Measurements from ENCODE around the gene DAZAP1.
A peak's percentile ranks its signal among the peaks of the same experiment; 100 is the strongest.
"Not testable (repeated sequence)": the region's sequence is repeated elsewhere in the genome, so short reads cannot be mapped to it uniquely, and the experiment has no call there.

DAZAP1 gene

DNA sequence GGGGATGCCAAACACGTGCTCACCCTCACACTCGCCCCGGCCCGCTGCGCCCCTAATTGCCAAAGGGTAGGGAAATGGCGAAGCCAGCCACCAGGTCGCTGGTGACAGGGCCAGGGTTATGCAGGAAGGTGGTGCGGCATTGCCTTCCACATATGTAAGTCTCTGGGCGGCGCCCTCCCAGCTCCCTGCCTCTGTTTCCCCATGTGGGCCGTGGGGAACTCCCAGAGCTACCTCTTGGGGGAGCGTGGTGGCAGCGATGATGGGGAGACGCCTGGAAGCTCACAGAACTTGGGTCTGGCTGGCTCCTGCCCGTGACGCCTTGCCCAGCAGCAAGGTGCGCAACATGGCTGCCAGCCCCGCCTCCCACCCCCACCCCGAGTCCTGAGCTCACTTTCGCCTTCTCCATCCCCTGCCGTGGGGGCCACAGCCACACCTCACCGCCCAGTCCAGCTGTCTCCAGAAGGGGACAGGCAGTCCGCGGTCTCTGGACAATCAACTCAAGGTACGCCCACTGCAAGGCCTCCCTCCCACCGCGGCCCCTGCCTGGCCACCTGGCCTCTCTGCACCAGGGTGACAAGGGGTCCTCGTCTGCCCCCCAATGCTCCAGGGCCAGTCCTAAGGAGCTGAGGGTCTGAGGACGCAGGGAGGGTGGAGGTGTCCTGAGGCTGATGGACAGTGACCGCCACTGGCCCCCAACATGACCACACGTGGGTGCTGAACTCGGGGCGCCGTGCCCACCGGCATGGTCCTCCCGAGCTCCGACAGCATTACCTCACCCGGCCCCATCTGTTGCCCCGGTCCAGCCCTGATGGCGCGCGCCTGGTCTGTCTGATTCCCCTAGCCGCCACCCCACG is 65.1 kb downstream of the DAZAP1 start:
- peaks cover 4% of the 10 kb centered on the region for H3K4me1 Mint-ChIP-seq (ENCODE audit: low read depth)
- no peaks in the 10 kb centered on the region for H3K9me3 Mint-ChIP-seq

DNA sequence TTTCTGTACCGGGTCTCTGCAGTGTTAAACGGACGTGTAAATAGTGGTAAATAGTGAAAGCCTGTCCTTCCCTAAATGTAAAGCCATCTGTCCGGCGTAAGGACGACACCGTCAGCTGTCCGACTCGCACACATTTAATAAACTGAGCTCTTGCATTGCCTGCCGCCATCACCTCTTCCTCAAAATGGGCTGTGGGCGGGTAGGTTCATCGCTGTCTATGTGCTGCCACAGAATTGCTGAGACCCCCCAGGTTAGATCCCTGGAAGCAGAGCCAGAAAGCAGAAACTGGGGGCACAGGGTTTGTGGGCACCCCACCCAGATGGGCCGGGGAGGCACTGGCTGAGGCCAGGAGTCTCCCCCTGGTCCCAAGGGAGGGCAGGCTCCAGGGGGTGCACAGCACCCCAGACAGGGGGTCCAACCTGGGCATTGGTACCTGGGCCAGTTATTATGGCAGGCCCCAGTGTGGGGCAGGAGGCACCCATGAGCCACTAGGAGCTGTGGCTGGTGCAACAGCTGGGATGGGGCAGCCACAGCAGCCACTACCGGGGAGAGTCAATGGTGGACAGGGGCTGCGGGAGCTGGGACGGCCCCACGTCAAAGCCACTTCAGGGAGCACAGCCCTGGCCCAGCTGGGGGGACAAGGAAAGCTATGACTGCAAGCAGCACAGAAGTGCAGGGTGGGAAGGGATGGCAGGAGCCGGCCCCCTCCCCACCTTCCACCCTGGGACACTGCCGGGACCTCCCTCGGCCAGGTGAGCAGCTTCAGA is 65.9 kb downstream of the DAZAP1 start:
- Mint-ChIP-seq H3K36me3 (ENCODE audit: low read depth) (peaks cover 5% of the 10 kb centered on the region), H3K27me3 (ENCODE audit: low read depth) (peaks cover 15% of the 10 kb centered on the region), H3K27ac (peak overlapping the region; percentile 12), H3K4me1 (ENCODE audit: low read depth) (peaks cover 4% of the 10 kb centered on the region), H3K9me3 (no peaks in the 10 kb centered on the region), H3K4me3 (peak overlapping the region; percentile 24)
- DNase-seq (ENCODE audit: low spot score), result no peak

More for the DNA sequence above, 65.1 kb downstream of the DAZAP1 start:
- Mint-ChIP-seq H3K27ac (no peak overlapping the region), H3K27me3 (ENCODE audit: low read depth) (peaks cover 15% of the 10 kb centered on the region), H3K36me3 (ENCODE audit: low read depth) (peaks cover 4% of the 10 kb centered on the region), H3K4me3 (peak overlapping the region; percentile 36)
- no peak for DNase-seq (ENCODE audit: low spot score)

DNA sequence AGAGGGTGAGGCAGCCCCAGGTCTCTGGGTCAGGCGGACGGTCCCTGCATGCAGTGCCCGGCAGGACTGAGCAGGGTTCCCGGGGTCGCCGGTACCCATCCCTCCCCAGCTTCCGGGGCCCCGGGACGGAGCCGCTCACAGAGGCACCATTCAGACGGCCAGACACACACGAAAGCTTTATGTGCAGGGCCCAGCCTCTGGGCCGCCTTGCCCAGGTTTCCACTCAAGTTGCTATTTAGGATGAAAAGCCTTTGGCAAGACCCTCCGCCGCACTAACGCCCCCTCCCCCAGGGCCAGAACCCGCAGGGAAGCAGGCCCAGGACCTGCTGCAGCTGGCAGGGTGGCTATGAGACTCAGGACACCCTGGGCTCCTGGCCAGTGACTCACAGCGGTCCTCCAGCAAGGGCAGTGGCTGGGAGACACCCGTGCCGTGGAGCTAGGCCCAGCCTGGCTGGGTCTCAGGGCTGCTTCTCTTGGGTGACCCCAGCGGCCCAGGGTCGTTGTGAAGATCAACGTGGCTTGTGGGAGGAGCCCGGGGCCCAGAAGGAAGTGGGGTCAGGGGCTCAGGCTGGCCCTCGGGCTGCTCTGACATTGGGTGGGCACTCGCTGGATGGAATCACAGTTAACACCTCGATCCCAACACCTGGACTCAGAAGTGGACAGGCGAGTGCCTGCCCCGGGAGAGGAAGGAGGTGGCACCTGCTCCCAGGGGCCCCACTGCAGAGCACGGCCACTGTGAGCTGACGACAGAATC is 66.8 kb downstream of the DAZAP1 start:
- Mint-ChIP-seq H3K36me3 (ENCODE audit: low read depth) (peaks cover 6% of the 10 kb centered on the region), H3K9me3 (no peaks in the 10 kb centered on the region), H3K27me3 (ENCODE audit: low read depth) (peaks cover 15% of the 10 kb centered on the region), H3K4me1 (ENCODE audit: low read depth) (peaks cover 7% of the 10 kb centered on the region), H3K4me3 (no peak overlapping the region), H3K27ac (no peak overlapping the region)
- DNase-seq (ENCODE audit: low spot score), result no peak

DNA sequence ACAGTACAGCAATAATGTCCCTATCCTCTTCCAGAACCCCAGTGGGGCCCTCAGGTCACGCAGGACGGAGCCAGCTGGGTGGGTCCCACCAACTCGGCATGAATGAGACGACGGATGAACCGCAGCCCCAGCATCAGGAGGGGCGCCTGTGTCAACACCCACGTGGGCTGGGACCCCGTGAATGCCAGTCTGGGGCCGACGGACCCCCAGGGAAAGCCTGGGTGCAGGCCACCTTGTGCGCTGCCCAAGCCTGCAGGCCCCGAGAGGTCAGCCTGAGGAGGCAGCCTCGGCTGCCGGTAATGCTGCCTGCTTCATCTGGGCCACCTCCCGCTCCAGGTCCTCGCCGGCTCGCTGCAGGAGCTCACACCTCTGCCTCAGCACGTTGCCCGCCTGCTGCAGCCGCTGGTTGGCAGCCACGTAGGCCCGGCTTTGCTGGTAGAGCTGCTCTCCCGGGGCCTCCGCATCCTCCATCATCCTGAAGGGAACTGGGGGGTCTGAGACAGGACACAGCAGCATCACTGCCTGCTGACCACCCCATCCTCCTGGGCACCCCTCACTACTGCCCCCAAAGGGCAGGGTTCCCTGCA is 67.5 kb downstream of the DAZAP1 start:
- Mint-ChIP-seq H3K27ac (no peak overlapping the region), H3K4me1 (ENCODE audit: low read depth) (peaks cover 8% of the 10 kb centered on the region), H3K36me3 (ENCODE audit: low read depth) (peaks cover 6% of the 10 kb centered on the region), H3K4me3 (no peak overlapping the region), H3K27me3 (ENCODE audit: low read depth) (peaks cover 15% of the 10 kb centered on the region), H3K9me3 (no peaks in the 10 kb centered on the region)
- DNase-seq (ENCODE audit: low spot score), result no peak

DNA sequence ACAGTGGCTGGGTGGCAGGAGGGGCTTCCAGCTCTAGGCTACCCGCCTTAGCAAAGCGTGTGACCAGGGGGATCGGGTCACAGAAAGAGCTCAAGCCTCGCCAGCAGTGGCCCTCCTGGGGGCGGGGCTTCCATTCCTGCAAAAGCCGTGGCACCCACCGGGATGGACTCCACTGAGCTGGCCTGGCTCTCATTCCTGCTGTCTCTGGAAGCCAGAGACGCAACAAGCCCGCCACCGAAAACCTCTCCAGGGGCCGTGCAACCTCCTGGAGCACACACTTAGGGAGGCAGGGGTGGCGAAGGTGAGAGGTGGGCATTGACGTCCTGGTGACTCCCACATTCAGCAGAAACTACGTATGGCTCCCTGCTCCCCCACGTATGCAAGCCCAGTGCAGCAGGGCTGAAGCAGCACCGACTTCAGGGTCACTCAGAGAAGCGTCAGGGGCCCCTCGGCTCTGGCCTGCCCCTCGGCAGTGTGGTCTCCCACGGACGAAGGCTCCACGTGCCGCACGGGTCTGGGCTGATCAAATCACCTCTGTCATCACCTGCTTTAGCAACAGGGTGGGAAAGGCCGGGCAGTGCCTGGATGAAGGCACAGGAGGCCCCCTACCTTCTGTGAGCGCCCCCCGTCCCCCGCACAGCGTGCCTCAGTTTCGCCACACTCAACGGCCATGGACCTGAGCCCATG is 68.5 kb downstream of the DAZAP1 start:
- Mint-ChIP-seq H3K4me1 (ENCODE audit: low read depth) (peaks cover 8% of the 10 kb centered on the region), H3K27me3 (ENCODE audit: low read depth) (peaks cover 12% of the 10 kb centered on the region), H3K27ac (no peak overlapping the region), H3K9me3 (no peaks in the 10 kb centered on the region), H3K4me3 (no peak overlapping the region), H3K36me3 (ENCODE audit: low read depth) (peaks cover 6% of the 10 kb centered on the region)
- DNase-seq (ENCODE audit: low spot score), result no peak

DNA sequence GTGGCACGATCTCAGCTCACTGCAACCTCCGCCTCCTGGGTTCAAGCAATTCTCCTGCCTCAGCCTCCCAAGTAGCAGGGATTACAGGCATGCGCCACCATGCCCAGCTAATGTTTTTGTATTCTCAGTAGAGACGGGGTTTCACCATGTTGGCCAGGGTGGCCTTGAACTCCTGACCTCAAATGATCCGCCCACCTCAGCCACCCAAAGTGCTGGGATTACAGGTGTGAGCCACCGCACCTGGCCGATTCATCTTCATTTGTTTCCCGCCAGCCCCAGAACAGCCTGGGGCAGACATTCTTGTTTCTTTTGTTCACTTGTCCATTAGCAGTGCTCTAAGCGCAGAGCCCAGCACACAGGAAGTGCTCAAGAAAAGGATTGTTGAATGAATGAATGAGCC is 69.7 kb downstream of the DAZAP1 start:
- H3K4me3 Mint-ChIP-seq; H3K4me1 Mint-ChIP-seq (ENCODE audit: low read depth); H3K27me3 Mint-ChIP-seq (ENCODE audit: low read depth); H3K27ac Mint-ChIP-seq; H3K36me3 Mint-ChIP-seq (ENCODE audit: low read depth); DNase-seq (ENCODE audit: low spot score); H3K9me3 Mint-ChIP-seq: not testable (repeated sequence)

DNA sequence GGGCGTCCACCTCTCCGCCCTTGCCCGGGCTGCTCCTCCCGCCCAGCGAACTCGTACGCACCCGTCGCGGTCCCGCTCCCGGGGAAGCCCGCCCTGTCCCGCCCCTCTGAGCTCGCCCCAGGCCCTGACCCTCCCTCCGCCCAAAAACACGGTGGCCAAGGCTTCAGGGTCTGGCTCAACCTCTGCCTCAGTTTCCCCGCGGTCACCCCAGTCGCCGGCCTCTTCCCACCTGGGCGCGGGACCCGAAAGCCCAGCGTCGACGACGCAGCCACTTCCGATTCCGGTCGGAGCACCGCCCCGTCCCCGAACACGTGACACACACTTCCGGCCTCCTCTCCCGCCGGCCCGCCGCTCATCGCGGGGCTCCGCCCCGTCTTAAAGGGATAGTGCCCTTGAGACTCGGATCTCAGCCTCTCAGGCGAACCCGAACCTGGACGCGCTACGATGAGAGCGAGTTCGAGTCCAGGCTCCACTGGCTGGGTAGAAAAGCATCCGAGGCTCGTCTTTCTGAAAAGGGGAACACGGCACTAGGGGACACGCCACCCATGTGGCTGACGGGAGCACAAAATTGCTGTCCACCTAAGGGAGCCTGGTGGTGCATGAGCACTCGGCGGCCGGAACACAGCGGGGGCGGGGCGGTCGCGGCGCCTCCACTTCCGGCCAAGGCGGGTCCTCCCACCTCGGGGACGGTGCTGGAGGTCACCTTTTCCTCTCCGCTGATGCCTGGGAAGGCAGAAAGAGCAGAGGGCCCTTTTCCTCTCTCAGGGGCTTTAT is 71.7 kb downstream of the DAZAP1 start, which contains the start of gene C19orf25:
C19orf25 (minus strand) TSS at position 282 of the 774 bp plus-strand sequence. CDS start 312 bp downstream, outside the sequence.
- H3K36me3 Mint-ChIP-seq (ENCODE audit: low read depth), result peaks cover 6% of the 10 kb centered on the region
- peak within 1 kb of the TSS; percentile 98 for H3K27ac Mint-ChIP-seq
- no peaks in the 10 kb centered on the region for H3K27me3 Mint-ChIP-seq (ENCODE audit: low read depth)
- DNase-seq (ENCODE audit: low spot score), result peak; percentile 92
- peak within 1 kb of the TSS; percentile 99 for H3K4me3 Mint-ChIP-seq
- H3K4me1 Mint-ChIP-seq (ENCODE audit: low read depth), result peaks cover 8% of the 10 kb centered on the region
- H3K9me3 Mint-ChIP-seq, result no peaks in the 10 kb centered on the region

DNA sequence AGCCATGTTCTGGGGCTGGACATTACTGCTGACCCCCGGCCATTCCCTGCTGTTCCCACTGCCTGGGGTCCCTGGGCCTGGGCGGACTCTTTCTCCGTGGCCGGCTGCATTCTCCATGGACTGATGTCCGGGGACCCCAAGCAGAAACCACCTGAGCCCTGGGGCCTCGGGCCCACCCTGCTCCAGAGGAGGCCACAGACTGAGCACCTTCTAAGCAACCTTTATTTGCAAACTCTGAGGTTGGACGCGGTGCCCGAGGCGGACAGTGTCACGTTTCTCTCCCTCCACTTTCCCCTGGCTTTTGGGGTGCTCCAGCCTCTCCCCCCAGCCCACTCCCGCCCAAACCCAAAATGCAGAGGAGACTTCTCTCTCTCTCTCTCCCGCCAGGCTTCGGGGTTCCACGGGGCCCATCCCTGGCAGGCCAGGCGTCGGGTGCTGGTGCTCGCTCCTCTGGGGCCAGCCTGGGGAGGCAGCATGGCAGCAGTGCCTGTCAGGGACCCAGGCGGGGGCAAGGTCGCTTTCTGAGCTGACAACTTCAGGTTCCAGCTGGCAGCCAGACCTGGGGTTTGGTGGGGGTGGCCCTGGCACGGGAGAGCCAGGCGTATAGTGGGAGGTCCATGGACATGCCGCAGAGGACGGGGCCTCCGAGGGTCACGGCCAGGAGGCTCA is 74.0 kb downstream of the DAZAP1 start:
- Mint-ChIP-seq H3K4me1 (ENCODE audit: low read depth) (peaks cover 8% of the 10 kb centered on the region), H3K36me3 (ENCODE audit: low read depth) (peaks cover 6% of the 10 kb centered on the region), H3K4me3 (no peak overlapping the region), H3K9me3 (no peaks in the 10 kb centered on the region), H3K27ac (no peak overlapping the region), H3K27me3 (ENCODE audit: low read depth) (no peaks in the 10 kb centered on the region)
- no peak for DNase-seq (ENCODE audit: low spot score)

DNA sequence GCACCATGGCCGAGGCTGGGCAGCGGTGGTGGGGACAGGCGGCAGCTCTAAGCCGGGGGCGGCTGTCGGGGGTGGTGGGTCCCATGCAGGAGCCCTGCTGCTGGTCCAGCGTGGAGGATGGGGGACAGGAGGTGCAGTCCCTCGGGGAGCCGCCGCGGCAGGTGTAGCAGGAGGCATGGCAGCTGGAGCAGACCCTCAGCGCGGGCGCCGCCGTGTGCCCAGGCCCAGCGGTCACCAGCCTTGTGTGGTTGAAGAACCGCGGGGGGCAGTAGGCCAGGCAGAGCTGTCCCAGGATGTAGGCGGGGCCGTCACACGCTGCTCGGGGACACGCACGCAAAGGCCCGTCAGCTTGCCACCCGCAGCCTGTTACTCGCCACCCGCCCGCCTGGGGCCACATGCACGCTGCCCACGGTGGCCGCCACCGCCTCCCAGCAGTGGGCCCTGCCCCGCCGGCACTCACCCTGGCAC is 74.5 kb downstream of the DAZAP1 start:
- no peak overlapping the region for H3K27ac Mint-ChIP-seq
- DNase-seq (ENCODE audit: low spot score), result no peak
- peaks cover 6% of the 10 kb centered on the region for H3K36me3 Mint-ChIP-seq (ENCODE audit: low read depth)
- no peak overlapping the region for H3K4me3 Mint-ChIP-seq
- no peaks in the 10 kb centered on the region for H3K27me3 Mint-ChIP-seq (ENCODE audit: low read depth)
- H3K4me1 Mint-ChIP-seq (ENCODE audit: low read depth), result peaks cover 8% of the 10 kb centered on the region
- no peaks in the 10 kb centered on the region for H3K9me3 Mint-ChIP-seq

DNA sequence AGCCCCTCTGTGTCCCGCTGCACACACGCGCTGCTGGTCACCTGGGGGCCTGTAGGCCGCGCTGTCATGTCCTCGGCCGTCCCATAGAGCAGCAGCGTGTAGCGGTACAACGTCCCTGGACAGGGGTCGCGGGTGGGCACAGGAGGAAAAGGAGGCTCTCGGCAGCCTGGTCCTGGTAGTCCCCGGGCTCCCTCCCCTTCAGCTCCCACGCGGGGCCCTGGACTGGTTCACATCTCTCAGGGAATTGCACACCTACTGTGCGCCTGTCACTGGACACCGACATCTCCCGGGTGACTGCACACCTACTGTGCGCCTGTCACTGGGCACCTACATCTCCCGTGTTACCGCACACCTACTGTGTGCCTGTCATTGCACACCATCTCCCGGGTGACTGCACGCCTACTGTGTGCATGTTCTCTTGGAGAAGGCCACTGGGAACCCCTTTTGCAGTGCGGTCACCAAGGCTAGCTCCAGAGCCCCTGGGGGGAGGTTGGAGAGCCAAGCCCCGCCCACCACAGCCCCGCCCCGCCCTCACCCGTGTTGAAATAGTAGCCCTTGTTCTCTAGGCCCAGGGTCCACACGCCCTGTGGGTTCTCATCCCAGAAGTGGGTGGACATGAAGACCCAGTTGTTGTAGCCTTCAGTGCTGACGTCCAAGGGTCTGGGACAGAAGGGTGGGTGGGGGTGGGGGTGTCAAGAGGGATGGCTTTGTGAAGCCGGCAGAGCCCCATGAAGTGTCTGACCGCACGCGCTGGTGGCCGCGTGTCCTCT is 75.2 kb downstream of the DAZAP1 start:
- H3K4me1 Mint-ChIP-seq (ENCODE audit: low read depth), result peaks cover 4% of the 10 kb centered on the region
- H3K27me3 Mint-ChIP-seq (ENCODE audit: low read depth), result no peaks in the 10 kb centered on the region
- DNase-seq (ENCODE audit: low spot score), result no peak
- peaks cover 2% of the 10 kb centered on the region for H3K36me3 Mint-ChIP-seq (ENCODE audit: low read depth)
- H3K27ac Mint-ChIP-seq, result no peak overlapping the region
- H3K9me3 Mint-ChIP-seq, result no peaks in the 10 kb centered on the region
- H3K4me3 Mint-ChIP-seq, result no peak overlapping the region

DNA sequence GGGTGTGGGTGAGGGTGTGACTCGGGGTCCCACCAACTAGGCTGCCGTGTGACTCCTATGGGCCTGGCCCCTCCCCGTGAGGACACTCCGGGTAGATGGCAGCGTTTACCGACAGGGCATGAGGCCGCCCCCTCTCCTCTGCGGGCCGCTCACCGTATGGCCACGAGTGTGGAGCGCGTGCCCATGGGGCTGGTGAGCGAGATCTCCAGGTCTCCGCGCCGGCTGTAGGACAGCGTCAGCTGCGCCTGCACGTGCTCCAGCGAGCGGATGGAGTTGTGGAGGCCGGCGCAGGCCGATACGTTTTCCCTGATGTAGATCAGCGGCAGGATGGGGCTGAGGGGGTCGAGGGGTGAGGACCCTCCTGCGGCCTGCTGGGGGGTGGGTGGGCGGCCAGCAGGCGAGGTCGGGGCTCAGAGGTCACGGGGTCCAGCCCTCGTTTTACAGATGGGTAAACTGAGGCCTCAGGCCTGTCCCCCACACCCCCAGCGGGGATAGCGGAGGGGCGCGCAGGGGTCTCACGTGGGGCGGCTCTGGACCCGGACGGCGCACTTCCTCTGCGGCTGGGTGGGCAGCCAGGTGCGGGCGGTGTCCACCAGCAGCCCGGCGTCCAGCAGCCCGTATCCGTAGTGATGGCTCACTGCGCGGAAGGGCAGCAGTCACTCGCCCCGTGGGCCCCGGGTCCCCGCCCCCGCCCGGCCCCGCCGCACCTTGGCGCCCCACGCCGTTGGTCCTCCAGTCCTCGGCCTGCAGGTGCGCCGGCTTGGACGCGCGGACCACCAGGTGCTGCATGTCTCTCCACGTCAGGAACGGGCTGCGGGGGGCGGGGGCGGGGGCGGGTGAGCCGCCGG is 76.0 kb downstream of the DAZAP1 start:
- H3K27me3 Mint-ChIP-seq (ENCODE audit: low read depth), result no peaks in the 10 kb centered on the region

More for the DNA sequence above, 76.0 kb downstream of the DAZAP1 start:
- Mint-ChIP-seq H3K4me1 (ENCODE audit: low read depth) (peaks cover 4% of the 10 kb centered on the region), H3K9me3 (no peaks in the 10 kb centered on the region), H3K27ac (no peak overlapping the region), H3K4me3 (no peak overlapping the region), H3K36me3 (ENCODE audit: low read depth) (peaks cover 2% of the 10 kb centered on the region)
- no peak for DNase-seq (ENCODE audit: low spot score)
